ENCODE measurements around the gene UBE2V1.

GRCh38 chr20:50141811-50142561, 29.0 kb upstream of the UBE2V1 start:
- TF ChIP-seq POLR2AphosphoS5 (IDR thresholded peaks at IDR 0.05) (no peak), POLR2A (IDR thresholded peaks at IDR 0.05) (no peak)
- TF ChIP-seq, protein P1, sequence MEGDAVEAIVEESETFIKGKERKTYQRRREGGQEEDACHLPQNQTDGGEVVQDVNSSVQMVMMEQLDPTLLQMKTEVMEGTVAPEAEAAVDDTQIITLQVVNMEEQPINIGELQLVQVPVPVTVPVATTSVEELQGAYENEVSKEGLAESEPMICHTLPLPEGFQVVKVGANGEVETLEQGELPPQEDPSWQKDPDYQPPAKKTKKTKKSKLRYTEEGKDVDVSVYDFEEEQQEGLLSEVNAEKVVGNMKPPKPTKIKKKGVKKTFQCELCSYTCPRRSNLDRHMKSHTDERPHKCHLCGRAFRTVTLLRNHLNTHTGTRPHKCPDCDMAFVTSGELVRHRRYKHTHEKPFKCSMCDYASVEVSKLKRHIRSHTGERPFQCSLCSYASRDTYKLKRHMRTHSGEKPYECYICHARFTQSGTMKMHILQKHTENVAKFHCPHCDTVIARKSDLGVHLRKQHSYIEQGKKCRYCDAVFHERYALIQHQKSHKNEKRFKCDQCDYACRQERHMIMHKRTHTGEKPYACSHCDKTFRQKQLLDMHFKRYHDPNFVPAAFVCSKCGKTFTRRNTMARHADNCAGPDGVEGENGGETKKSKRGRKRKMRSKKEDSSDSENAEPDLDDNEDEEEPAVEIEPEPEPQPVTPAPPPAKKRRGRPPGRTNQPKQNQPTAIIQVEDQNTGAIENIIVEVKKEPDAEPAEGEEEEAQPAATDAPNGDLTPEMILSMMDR (IDR thresholded peaks at IDR 0.05) = no peak
